ENCODE data around the gene STIP1.
"Not testable (repeated sequence)": the region's sequence is repeated elsewhere in the genome, so short reads cannot be mapped to it uniquely, and the experiment has no call there.

Gene STIP1

GRCh38 chr11:64161037-64161436 is 24.9 kb upstream of the STIP1 start:
- Histone ChIP-seq H3K36me3 (ENCODE audit: control insufficient read depth in 2 of 2, insufficient read depth in 2 of 2, low read length in 2 of 2) (peaks cover 2% of the 10 kb centered on the region in 2 donors), H3K9me3 (ENCODE audit: control insufficient read depth in 2 of 2, low read length in 2 of 2) (no peaks in the 10 kb centered on the region), H3K4me3 (ENCODE audit: low read length in 2 of 2) (no peak overlapping the region), H3K4me1 (ENCODE audit: control insufficient read depth in 2 of 2, insufficient read depth in 2 of 2, low read length in 2 of 2) (peaks cover 0 to 7% of the 10 kb centered on the region in 2 donors), H3K27ac (ENCODE audit: low read depth in 2 of 2, low read length in 2 of 2) (no peak overlapping the region), H3K9ac (ENCODE audit: low read depth in 1 of 2, low read length in 2 of 2) (no peak overlapping the region), H3K27me3 (ENCODE audit: control insufficient read depth in 2 of 2, insufficient read depth in 2 of 2, low read length in 2 of 2) (no peaks in the 10 kb centered on the region)

GRCh38 chr11:64162769-64163168 is 23.2 kb upstream of the STIP1 start:
- H3K27ac ChIP-seq (ENCODE audit: low read depth in 2 of 2, low read length in 2 of 2); H3K9me3 ChIP-seq (ENCODE audit: control insufficient read depth in 2 of 2, low read length in 2 of 2); H3K4me3 ChIP-seq (ENCODE audit: low read length in 2 of 2); H3K9ac ChIP-seq (ENCODE audit: low read depth in 1 of 2, low read length in 2 of 2); H3K27me3 ChIP-seq (ENCODE audit: control insufficient read depth in 2 of 2, insufficient read depth in 2 of 2, low read length in 2 of 2); H3K36me3 ChIP-seq (ENCODE audit: control insufficient read depth in 2 of 2, insufficient read depth in 2 of 2, low read length in 2 of 2): not testable (repeated sequence)
- H3K4me1 ChIP-seq (ENCODE audit: control insufficient read depth in 2 of 2, insufficient read depth in 2 of 2, low read length in 2 of 2), result peaks cover 0 to 11% of the 10 kb centered on the region in 2 donors

GRCh38 chr11:64163951-64164350 is 22.0 kb upstream of the STIP1 start:
- no peaks in the 10 kb centered on the region for H3K27me3 ChIP-seq (ENCODE audit: control insufficient read depth in 2 of 2, insufficient read depth in 2 of 2, low read length in 2 of 2)
- H3K9ac ChIP-seq (ENCODE audit: low read depth in 1 of 2, low read length in 2 of 2), result no peak overlapping the region
- H3K4me3 ChIP-seq (ENCODE audit: low read length in 2 of 2), result no peak overlapping the region
- H3K36me3 ChIP-seq (ENCODE audit: control insufficient read depth in 2 of 2, insufficient read depth in 2 of 2, low read length in 2 of 2), result peaks cover 2% of the 10 kb centered on the region in 2 donors
- H3K4me1 ChIP-seq (ENCODE audit: control insufficient read depth in 2 of 2, insufficient read depth in 2 of 2, low read length in 2 of 2), result peaks cover 0 to 11% of the 10 kb centered on the region in 2 donors
- H3K9me3 ChIP-seq (ENCODE audit: control insufficient read depth in 2 of 2, low read length in 2 of 2), result no peaks in the 10 kb centered on the region
- no peak overlapping the region for H3K27ac ChIP-seq (ENCODE audit: low read depth in 2 of 2, low read length in 2 of 2)

DNA sequence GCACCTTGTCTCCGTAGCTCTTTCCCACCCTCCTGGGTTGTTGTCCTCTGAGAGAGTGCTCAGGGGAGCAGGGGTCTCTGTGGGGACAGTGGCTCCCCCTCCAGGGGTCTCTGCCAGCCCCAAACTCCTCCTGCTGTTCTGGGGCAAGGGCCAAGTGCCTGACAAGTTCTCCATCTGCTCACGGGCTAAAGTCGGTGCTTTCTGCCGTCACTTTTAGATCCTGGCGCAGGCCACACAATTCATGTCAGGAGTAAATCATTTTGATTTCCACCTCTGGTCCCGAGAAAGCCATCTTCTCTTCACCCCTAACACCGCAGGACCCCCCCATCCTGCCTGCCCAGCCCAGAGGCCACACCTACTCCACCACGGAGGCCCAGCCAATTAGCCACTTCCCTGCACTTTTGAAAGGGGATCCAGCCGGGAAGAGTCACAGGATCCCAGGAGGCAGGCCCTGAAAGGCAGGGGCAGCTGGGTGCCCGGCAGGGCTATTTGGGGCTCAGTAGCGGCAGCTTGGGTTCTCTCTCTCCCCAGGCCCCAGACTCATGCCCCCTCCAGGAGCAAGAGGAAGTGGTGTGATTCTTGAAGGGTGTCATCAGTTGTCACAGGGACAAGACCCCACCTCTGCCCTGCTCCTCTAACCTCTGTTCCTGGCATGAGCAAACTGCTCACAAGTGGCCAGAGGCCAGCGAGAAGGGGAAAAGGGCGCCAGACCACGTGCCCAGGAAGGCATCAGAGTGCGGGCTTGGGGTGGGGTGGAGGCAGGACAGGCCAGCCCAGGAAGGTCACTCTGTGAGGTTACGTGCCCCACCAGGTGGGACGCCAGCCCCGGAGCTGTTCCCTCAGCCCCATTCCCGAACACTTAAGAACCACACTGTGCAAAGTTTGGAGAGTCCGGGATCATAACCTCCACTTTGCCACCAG is 21.3 kb upstream of the STIP1 start:
- Histone ChIP-seq H3K9me3 (ENCODE audit: control insufficient read depth in 2 of 2, low read length in 2 of 2) (no peaks in the 10 kb centered on the region), H3K27me3 (ENCODE audit: control insufficient read depth in 2 of 2, insufficient read depth in 2 of 2, low read length in 2 of 2) (no peaks in the 10 kb centered on the region), H3K4me3 (ENCODE audit: low read length in 2 of 2) (peak overlapping the region; percentile 74 to 79), H3K36me3 (ENCODE audit: control insufficient read depth in 2 of 2, insufficient read depth in 2 of 2, low read length in 2 of 2) (peaks cover 2% of the 10 kb centered on the region in 2 donors), H3K9ac (ENCODE audit: low read depth in 1 of 2, low read length in 2 of 2) (peak overlapping the region; percentile 56 to 61), H3K27ac (ENCODE audit: low read depth in 2 of 2, low read length in 2 of 2) (peak overlapping the region in 1 of 2 donors; percentile 86), H3K4me1 (ENCODE audit: control insufficient read depth in 2 of 2, insufficient read depth in 2 of 2, low read length in 2 of 2) (peaks cover 0 to 11% of the 10 kb centered on the region in 2 donors)

GRCh38 chr11:64165481-64165841 is 20.5 kb upstream of the STIP1 start:
- peak overlapping the region in 1 of 2 donors; percentile 61 for H3K9ac ChIP-seq (ENCODE audit: low read depth in 1 of 2, low read length in 2 of 2)
- peaks cover 0 to 11% of the 10 kb centered on the region in 2 donors for H3K4me1 ChIP-seq (ENCODE audit: control insufficient read depth in 2 of 2, insufficient read depth in 2 of 2, low read length in 2 of 2)
- peak overlapping the region; percentile 74 to 79 for H3K4me3 ChIP-seq (ENCODE audit: low read length in 2 of 2)
- peaks cover 2% of the 10 kb centered on the region in 2 donors for H3K36me3 ChIP-seq (ENCODE audit: control insufficient read depth in 2 of 2, insufficient read depth in 2 of 2, low read length in 2 of 2)
- peak overlapping the region; percentile 79 to 86 for H3K27ac ChIP-seq (ENCODE audit: low read depth in 2 of 2, low read length in 2 of 2)
- no peaks in the 10 kb centered on the region for H3K9me3 ChIP-seq (ENCODE audit: control insufficient read depth in 2 of 2, low read length in 2 of 2)
- no peaks in the 10 kb centered on the region for H3K27me3 ChIP-seq (ENCODE audit: control insufficient read depth in 2 of 2, insufficient read depth in 2 of 2, low read length in 2 of 2)

DNA sequence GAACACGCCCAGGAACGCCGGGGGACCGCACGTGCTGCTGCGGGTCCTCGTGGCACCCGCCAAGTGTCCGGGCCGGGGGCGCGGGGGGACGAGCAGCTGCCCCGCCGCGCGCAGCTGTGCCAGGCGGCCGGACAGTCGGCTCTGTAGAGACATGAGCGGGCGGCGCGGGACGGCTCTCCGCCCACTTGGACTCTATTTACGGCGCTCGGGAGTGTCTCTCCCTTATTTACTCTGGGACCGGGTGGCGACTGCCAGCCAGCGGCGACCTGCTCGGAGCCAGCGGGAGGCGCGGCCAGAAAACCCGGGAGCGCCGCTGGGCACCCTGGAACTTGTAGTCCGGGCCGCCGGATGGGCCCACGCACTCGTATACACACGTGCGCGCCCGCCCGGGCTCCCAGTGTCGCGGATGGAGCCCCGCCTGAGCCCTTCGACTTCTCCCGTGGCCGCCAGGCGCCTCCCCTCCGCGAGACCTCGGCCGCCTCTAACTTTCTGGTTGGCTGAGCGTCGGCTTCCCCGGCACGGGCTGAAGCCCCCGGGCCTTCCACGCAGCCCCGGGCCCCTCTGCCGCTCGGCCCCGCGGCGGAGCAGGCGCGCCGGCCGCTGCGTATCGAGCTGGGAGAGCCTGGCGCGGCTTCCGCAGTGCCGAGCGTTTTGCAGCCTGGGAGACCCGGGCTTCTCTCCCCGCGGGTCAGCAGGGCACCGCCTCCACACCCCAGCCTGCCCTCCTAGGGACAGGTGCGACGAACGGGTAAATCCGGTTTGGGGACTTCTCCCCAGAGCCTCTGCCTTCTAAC is 19.9 kb upstream of the STIP1 start, which contains the start of gene MACROD1:
Gene MACROD1, minus strand, starts transcription at position 272 of the 794 bp plus-strand sequence. Its CDS starts 119 bp downstream, at position 153.
- H3K4me3 ChIP-seq (ENCODE audit: low read length in 2 of 2), result peak within 1 kb of the TSS; percentile 74 to 79
- no peaks in the 10 kb centered on the region for H3K27me3 ChIP-seq (ENCODE audit: control insufficient read depth in 2 of 2, insufficient read depth in 2 of 2, low read length in 2 of 2)
- H3K9me3 ChIP-seq (ENCODE audit: control insufficient read depth in 2 of 2, low read length in 2 of 2), result no peaks in the 10 kb centered on the region
- peak within 1 kb of the TSS; percentile 56 to 61 for H3K9ac ChIP-seq (ENCODE audit: low read depth in 1 of 2, low read length in 2 of 2)
- H3K4me1 ChIP-seq (ENCODE audit: control insufficient read depth in 2 of 2, insufficient read depth in 2 of 2, low read length in 2 of 2), result peaks cover 0 to 11% of the 10 kb centered on the region in 2 donors
- peak within 1 kb of the TSS; percentile 85 to 86 for H3K27ac ChIP-seq (ENCODE audit: low read depth in 2 of 2, low read length in 2 of 2)
- peaks cover 2% of the 10 kb centered on the region in 2 donors for H3K36me3 ChIP-seq (ENCODE audit: control insufficient read depth in 2 of 2, insufficient read depth in 2 of 2, low read length in 2 of 2)

- no peaks in the 10 kb centered on the region for H3K36me3 ChIP-seq (ENCODE audit: control insufficient read depth in 2 of 2, insufficient read depth in 2 of 2, low read length in 2 of 2)
- H3K27me3 ChIP-seq (ENCODE audit: control insufficient read depth in 2 of 2, insufficient read depth in 2 of 2, low read length in 2 of 2), result no peaks in the 10 kb centered on the region
These were observed 15.6 kb upstream of the STIP1 start for GRCh38 chr11:64170419-64170818.

GRCh38 chr11:64173616-64174355 is 12.2 kb upstream of the STIP1 start:
- H3K27ac ChIP-seq (ENCODE audit: low read depth in 2 of 2, low read length in 2 of 2), result no peak overlapping the region
- H3K9ac ChIP-seq (ENCODE audit: low read depth in 1 of 2, low read length in 2 of 2), result no peak overlapping the region
- H3K9me3 ChIP-seq (ENCODE audit: control insufficient read depth in 2 of 2, low read length in 2 of 2), result no peaks in the 10 kb centered on the region
- no peaks in the 10 kb centered on the region for H3K4me1 ChIP-seq (ENCODE audit: control insufficient read depth in 2 of 2, insufficient read depth in 2 of 2, low read length in 2 of 2)
- H3K36me3 ChIP-seq (ENCODE audit: control insufficient read depth in 2 of 2, insufficient read depth in 2 of 2, low read length in 2 of 2), result no peaks in the 10 kb centered on the region
- no peak overlapping the region for H3K4me3 ChIP-seq (ENCODE audit: low read length in 2 of 2)
- H3K27me3 ChIP-seq (ENCODE audit: control insufficient read depth in 2 of 2, insufficient read depth in 2 of 2, low read length in 2 of 2), result no peaks in the 10 kb centered on the region

More at GRCh38 chr11:64170419-64170818, 15.6 kb upstream of the STIP1 start:
- Histone ChIP-seq H3K9ac (ENCODE audit: low read depth in 1 of 2, low read length in 2 of 2) (no peak overlapping the region), H3K4me3 (ENCODE audit: low read length in 2 of 2) (no peak overlapping the region), H3K27ac (ENCODE audit: low read depth in 2 of 2, low read length in 2 of 2) (no peak overlapping the region), H3K9me3 (ENCODE audit: control insufficient read depth in 2 of 2, low read length in 2 of 2) (no peaks in the 10 kb centered on the region), H3K4me1 (ENCODE audit: control insufficient read depth in 2 of 2, insufficient read depth in 2 of 2, low read length in 2 of 2) (peaks cover 0 to 4% of the 10 kb centered on the region in 2 donors)

GRCh38 chr11:64176751-64177150 is 9.2 kb upstream of the STIP1 start:
- Histone ChIP-seq H3K27me3 (ENCODE audit: control insufficient read depth in 2 of 2, insufficient read depth in 2 of 2, low read length in 2 of 2) (no peaks in the 10 kb centered on the region), H3K9ac (ENCODE audit: low read depth in 1 of 2, low read length in 2 of 2) (no peak overlapping the region), H3K9me3 (ENCODE audit: control insufficient read depth in 2 of 2, low read length in 2 of 2) (no peaks in the 10 kb centered on the region), H3K4me1 (ENCODE audit: control insufficient read depth in 2 of 2, insufficient read depth in 2 of 2, low read length in 2 of 2) (peaks cover 11 to 12% of the 10 kb centered on the region in 2 donors), H3K27ac (ENCODE audit: low read depth in 2 of 2, low read length in 2 of 2) (no peak overlapping the region), H3K4me3 (ENCODE audit: low read length in 2 of 2) (no peak overlapping the region), H3K36me3 (ENCODE audit: control insufficient read depth in 2 of 2, insufficient read depth in 2 of 2, low read length in 2 of 2) (no peaks in the 10 kb centered on the region)

Data from mucosa of rectum (tissue), 2 donors.